ENCODE measurements around the gene POC1A. TPM values are rescaled to one million over a fixed set of nuclear protein-coding genes. Genes with fewer than 3 reads are reported as not detected.

POC1A gene
- total RNA-seq, 4 donors from 2014 or later, result 1.1 to 4.8 (median 4.7) TPM; not detected in 1

DNA sequence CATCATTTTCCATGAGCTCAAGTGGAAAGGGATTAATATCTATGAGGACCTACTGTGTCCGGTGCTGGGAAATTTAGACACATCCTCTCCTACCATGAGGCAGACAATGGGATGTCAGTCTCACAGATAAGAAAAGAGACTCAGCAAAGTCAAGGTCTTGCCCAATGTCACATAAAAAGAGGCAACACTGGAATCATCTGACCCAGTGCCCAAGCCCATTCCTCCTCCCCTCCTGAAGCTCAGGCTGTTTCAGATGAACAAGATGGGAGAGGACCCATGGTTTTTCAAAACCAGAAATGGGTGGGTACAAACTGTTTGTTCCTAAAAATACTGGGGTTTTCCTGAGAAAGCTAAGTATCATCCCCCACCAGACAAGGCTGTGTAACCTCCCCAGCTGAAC, 22.2 kb downstream of the POC1A start:
- Histone ChIP-seq H3K4me3 (no peak overlapping the region), H3K36me3 (no peaks in the 10 kb centered on the region), H3K9me3 (no peaks in the 10 kb centered on the region), H3K27ac (no peak overlapping the region), H3K4me1 (no peaks in the 10 kb centered on the region), H3K27me3 (no peaks in the 10 kb centered on the region)
- TF ChIP-seq POLR2A (IDR thresholded peaks at IDR 0.05) (no peak), CTCF (IDR thresholded peaks at IDR 0.05) (no peak)
- no peak for DNase-seq
- intact Hi-C loops (cut with DNase I; ENCODE audit: low total_unique reads), result no loop called here

- intact Hi-C loops (cut with DNase I; ENCODE audit: low total_unique reads), result no loop called here
- no peak overlapping the region for H3K27ac ChIP-seq
- TF ChIP-seq POLR2A (IDR thresholded peaks at IDR 0.05) (no peak), CTCF (IDR thresholded peaks at IDR 0.05) (no peak)
- H3K4me1 ChIP-seq, result no peaks in the 10 kb centered on the region
- DNase-seq, result no peak
- H3K9me3 ChIP-seq, result no peaks in the 10 kb centered on the region
- no peaks in the 10 kb centered on the region for H3K36me3 ChIP-seq
- no peaks in the 10 kb centered on the region for H3K27me3 ChIP-seq
- H3K4me3 ChIP-seq, result no peak overlapping the region
Measured at GRCh38 chr3:52130966-52131622, 23.1 kb downstream of the POC1A start.

- no peaks in the 10 kb centered on the region for H3K36me3 ChIP-seq
- no peak for TF ChIP-seq POLR2A (IDR thresholded peaks at IDR 0.05)
- no peak for TF ChIP-seq CTCF (IDR thresholded peaks at IDR 0.05)
- no peak for DNase-seq
- no peaks in the 10 kb centered on the region for H3K4me1 ChIP-seq
- H3K9me3 ChIP-seq, result no peaks in the 10 kb centered on the region
- H3K27ac ChIP-seq, result no peak overlapping the region
- H3K4me3 ChIP-seq, result no peak overlapping the region
- intact Hi-C loops (cut with DNase I; ENCODE audit: low total_unique reads), result no loop called here
- no peaks in the 10 kb centered on the region for H3K27me3 ChIP-seq
Measured at GRCh38 chr3:52128118-52128683, 26.0 kb downstream of the POC1A start.

- intact Hi-C loops (cut with DNase I; ENCODE audit: low total_unique reads), result no loop called here
Measured at GRCh38 chr3:52126500-52126899, 27.7 kb downstream of the POC1A start.

More at GRCh38 chr3:52126500-52126899, 27.7 kb downstream of the POC1A start:
- Histone ChIP-seq H3K4me3 (no peak overlapping the region), H3K4me1 (no peaks in the 10 kb centered on the region), H3K9me3 (no peaks in the 10 kb centered on the region), H3K27me3 (no peaks in the 10 kb centered on the region), H3K36me3 (no peaks in the 10 kb centered on the region), H3K27ac (no peak overlapping the region)
- TF ChIP-seq POLR2A (IDR thresholded peaks at IDR 0.05) (no peak), CTCF (IDR thresholded peaks at IDR 0.05) (no peak)
- DNase-seq, result no peak

All from uterus (tissue), 4 donors.